Testis (tissue), 3 donors: ENCODE data around the gene CCM2L. TPM values are rescaled to one million over a fixed set of nuclear protein-coding genes. Genes with fewer than 3 reads are reported as not detected.

Experiments used
- DNase-seq: peaks from one replicate; pipeline ENCODE4 v3.0.0-alpha.2; 2019
- H3K27ac ChIP-seq, 2 donors: fragments of 200-600 bp; sonication (generic); one replicate each; pipeline ENCODE4 v1.5.1; 2019
- H3K27me3 ChIP-seq: fragments of 200-600 bp; sonication (generic); one replicate; pipeline ENCODE4 v1.5.1; 2019
- H3K36me3 ChIP-seq: fragments of 200-600 bp; sonication (generic); one replicate; pipeline ENCODE4 v1.5.1; 2017; ENCODE audit warnings: low read depth; ENCODE audit errors: missing control alignments
- H3K4me1 ChIP-seq: fragments of 200-600 bp; sonication (generic); one replicate; pipeline ENCODE4 v1.5.1; 2019
- H3K4me3 ChIP-seq, 2 donors: fragments of 200-600 bp; sonication (generic); one replicate each; pipeline ENCODE4 v1.5.1; 2017 to 2019
- H3K9me3 ChIP-seq: fragments of 200-600 bp; sonication (generic); one replicate; pipeline ENCODE4 v1.5.1; 2017
- CTCF ChIP-seq, 3 experiments: fragments of 450-650 bp in 2 of 3; fragments of 200-600 bp in 1 of 3; sonication (generic) in 1 of 3; IDR thresholded peaks; one replicate each; pipeline ENCODE4 v1.5.1; 2016 to 2019; ENCODE audit warnings: antibody characterized with exemption in 3 of 3, mild to moderate bottlenecking in 2 of 3, moderate library complexity in 1 of 3
- POLR2A ChIP-seq: fragments of 450-650 bp; IDR thresholded peaks from one replicate; pipeline ENCODE4 v1.6.1; 2017; ENCODE audit warnings: antibody characterized with exemption, mild to moderate bottlenecking, moderate library complexity
- WGBS, 2 donors: methylation state at CpG; one replicate each; pipeline ENCODE4 v1.1.5; 2018; 5-methylcytosine and 5-hydroxymethylcytosine counted together
- intact Hi-C: fragments of 100-400 bp; cut with DNase I; formaldehyde crosslinking; loops from one replicate; pipeline ENCODE4 v1.15.1; 2023; ENCODE audit warnings: low total_unique reads
- polyA plus RNA-seq: library from polyadenylated mRNA; stranded (reverse); fragments of 350-450 nt; fragmentation: Illumina TruSeq; extraction: RNeasy Lipid Tissue Mini Kit (QIAGEN cat#74804); gene quantifications from one replicate; pipeline ENCODE4 v1.2.3, GENCODE V29; 2014; ENCODE audit warnings: low read depth, low replicate concordance; ENCODE audit not compliant: insufficient read depth
- total RNA-seq, 2 donors: library from RNA; depleted of rRNA; stranded (reverse); fragments of >200 nt; gene quantifications; one replicate each; pipeline ENCODE4 v1.2.3, GENCODE V29; 2016

The CCM2L gene
- total and polyA plus RNA-seq, 3 donors from 2014 or later, result 2.7 to 3.5 (median 3.0) TPM

DNA sequence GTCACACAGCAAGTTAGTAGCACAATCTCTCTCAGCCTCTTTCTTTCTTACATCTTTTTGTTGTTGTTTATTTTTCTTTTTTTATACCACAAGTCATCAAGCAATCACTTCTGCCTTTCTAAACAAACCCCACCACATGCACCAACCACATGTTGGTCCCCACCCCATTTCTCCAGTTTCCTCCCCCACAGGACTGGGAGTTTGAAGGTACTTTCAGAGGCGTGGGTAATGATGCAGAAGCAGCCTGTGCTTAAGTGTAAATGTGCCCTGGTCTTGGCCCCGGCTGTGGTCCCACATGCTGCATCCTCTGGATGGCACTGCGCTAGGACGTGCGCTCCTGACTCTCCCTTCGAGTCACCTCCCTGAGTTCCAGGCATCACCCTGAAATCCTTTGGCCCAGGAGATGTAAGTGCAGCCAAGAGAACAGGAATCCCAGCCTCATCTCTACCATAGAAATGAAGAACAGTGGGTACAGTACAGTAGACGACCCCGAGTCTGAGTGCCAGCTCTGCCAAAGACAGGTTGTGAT, 47.5 kb downstream of the CCM2L start:
- no peak for TF ChIP-seq POLR2A
- no peak for TF ChIP-seq CTCF (IDR thresholded peaks at IDR 0.05)
- Histone ChIP-seq H3K9me3 (no peaks in the 10 kb centered on the region), H3K27me3 (no peaks in the 10 kb centered on the region), H3K4me3 (no peak overlapping the region), H3K36me3 (no peaks in the 10 kb centered on the region), H3K27ac (no peak overlapping the region), H3K4me1 (no peaks in the 10 kb centered on the region)
- intact Hi-C loops, result no loop called here
- DNase-seq, result no peak
- 74 to 75% methylated on average over 8 of the region's 8 CpGs for WGBS, 2 donors

- intact Hi-C loops, result no loop called here
- no peak for TF ChIP-seq POLR2A
- no peak for TF ChIP-seq CTCF (IDR thresholded peaks at IDR 0.05)
- Histone ChIP-seq H3K4me3 (no peak overlapping the region), H3K36me3 (no peaks in the 10 kb centered on the region), H3K27ac (no peak overlapping the region), H3K4me1 (no peaks in the 10 kb centered on the region), H3K9me3 (no peaks in the 10 kb centered on the region), H3K27me3 (no peaks in the 10 kb centered on the region)
- 95 to 100% methylated on average over 1 of the region's 1 CpG for WGBS, 2 donors
- DNase-seq, result no peak
Observed at GRCh38 chr20:32059189-32059588, 49.0 kb downstream of the CCM2L start.

DNA sequence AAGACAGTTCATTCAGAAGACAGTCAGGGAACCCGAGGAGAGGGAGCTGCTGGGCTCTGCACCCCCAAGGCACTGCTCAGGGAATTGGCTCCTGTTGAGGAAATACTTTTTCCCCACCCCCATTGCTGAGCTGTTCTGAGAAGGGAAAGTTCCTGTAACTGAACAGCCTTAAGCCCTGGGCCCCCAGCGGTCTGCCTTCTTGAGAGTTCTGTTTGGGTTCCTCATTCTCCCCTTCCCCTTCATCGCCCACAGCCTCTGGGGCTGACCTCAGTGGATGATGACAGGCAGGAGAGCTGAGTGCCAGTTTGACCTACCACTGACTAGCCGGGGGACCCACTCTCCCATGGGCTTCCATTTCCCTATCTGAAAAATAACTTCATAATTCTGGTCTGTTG, 52.5 kb downstream of the CCM2L start:
- peak; percentile 35 for DNase-seq

GRCh38 chr20:32063695-32064094, 53.5 kb downstream of the CCM2L start:
- H3K27ac ChIP-seq, result no peak overlapping the region
- no peaks in the 10 kb centered on the region for H3K27me3 ChIP-seq
- no peak for DNase-seq
- H3K36me3 ChIP-seq, result no peaks in the 10 kb centered on the region
- no peak for TF ChIP-seq POLR2A
- TF ChIP-seq CTCF (IDR thresholded peaks at IDR 0.05), result no peak
- no peaks in the 10 kb centered on the region for H3K9me3 ChIP-seq
- H3K4me3 ChIP-seq, result no peak overlapping the region
- H3K4me1 ChIP-seq, result no peaks in the 10 kb centered on the region
- WGBS, 2 donors, result 67 to 75% methylated on average over 4 of the region's 4 CpGs
- intact Hi-C loops, result no loop called here

More for the DNA sequence above, 52.5 kb downstream of the CCM2L start:
- H3K9me3 ChIP-seq, result no peaks in the 10 kb centered on the region
- no peaks in the 10 kb centered on the region for H3K36me3 ChIP-seq
- intact Hi-C loops, result no loop called here
- H3K4me1 ChIP-seq, result no peaks in the 10 kb centered on the region
- H3K4me3 ChIP-seq, result no peak overlapping the region
- 72 to 87% methylated on average over 4 of the region's 4 CpGs for WGBS, 2 donors
- no peak overlapping the region for H3K27ac ChIP-seq
- H3K27me3 ChIP-seq, result no peaks in the 10 kb centered on the region
- no peak for TF ChIP-seq POLR2A
- TF ChIP-seq CTCF (IDR thresholded peaks at IDR 0.05), result no peak

DNA sequence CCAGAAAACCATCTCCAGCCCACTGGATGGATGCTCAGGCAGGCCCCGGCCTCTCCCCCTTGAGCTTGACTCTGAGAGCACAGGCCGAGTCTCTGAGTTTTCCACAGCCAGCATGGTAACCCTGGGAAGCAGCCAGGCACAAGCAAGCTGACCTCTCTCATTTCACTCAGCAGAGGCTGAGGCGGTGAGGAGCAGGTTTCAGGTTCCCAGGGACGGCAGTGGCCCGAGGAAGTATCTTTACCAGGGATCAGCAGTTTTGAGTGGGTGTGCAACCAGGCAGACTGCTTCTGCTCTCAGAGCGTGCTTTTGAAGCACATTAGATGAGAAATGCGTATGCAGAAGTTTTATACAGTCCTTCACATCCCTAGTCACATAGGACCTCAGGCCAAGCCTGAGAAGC, 54.4 kb downstream of the CCM2L start:
- no peaks in the 10 kb centered on the region for H3K4me1 ChIP-seq
- DNase-seq, result no peak
- no peaks in the 10 kb centered on the region for H3K27me3 ChIP-seq
- no peaks in the 10 kb centered on the region for H3K36me3 ChIP-seq
- intact Hi-C loops, result no loop called here
- no peak overlapping the region for H3K4me3 ChIP-seq
- no peak for TF ChIP-seq POLR2A
- no peak for TF ChIP-seq CTCF (IDR thresholded peaks at IDR 0.05)
- H3K9me3 ChIP-seq, result no peaks in the 10 kb centered on the region
- no peak overlapping the region for H3K27ac ChIP-seq
- 59 to 68% methylated on average over 7 of the region's 7 CpGs for WGBS, 2 donors
